Osteoblast (primary cell): ENCODE data around the gene DGKQ. TPM values are rescaled to one million over a fixed set of nuclear protein-coding genes. Genes with fewer than 3 reads are reported as not detected.

Source experiments
- DNase-seq: peaks from one replicate; pipeline ENCODE4 v3.0.0; 2011; ENCODE audit warnings: low spot score, mixed read lengths; ENCODE audit not compliant: insufficient read length; ENCODE audit errors: missing footprints
- H2AFZ ChIP-seq: 2 replicates; pipeline ENCODE4 v1.6.0; 2011; ENCODE audit warnings: mild to moderate bottlenecking, low read length
- H3K27ac ChIP-seq: 2 replicates; pipeline ENCODE4 v1.5.1; 2011; ENCODE audit warnings: mild to moderate bottlenecking, low read depth, low read length, moderate library complexity
- H3K27me3 ChIP-seq: 2 replicates; pipeline ENCODE4 v1.6.0; 2012; ENCODE audit warnings: mild to moderate bottlenecking, control low read depth, inconsistent platforms, low read length, moderate library complexity; ENCODE audit not compliant: insufficient read depth
- H3K36me3 ChIP-seq: 2 replicates; pipeline ENCODE4 v1.5.1; 2011; ENCODE audit warnings: mild to moderate bottlenecking, low read length, control low read depth, moderate library complexity; ENCODE audit not compliant: insufficient read depth
- H3K4me1 ChIP-seq: 2 replicates; pipeline ENCODE4 v1.5.1; 2011; ENCODE audit warnings: mild to moderate bottlenecking, low read length, control low read depth, moderate library complexity; ENCODE audit not compliant: insufficient read depth
- H3K4me2 ChIP-seq: 2 replicates; pipeline ENCODE4 v1.6.0; 2011; ENCODE audit warnings: mild to moderate bottlenecking, low read length; ENCODE audit not compliant: insufficient read depth
- H3K4me3 ChIP-seq: fragments of 200-600 bp; sonication (generic); 3 replicates; pipeline ENCODE4 v1.5.1; 2012; ENCODE audit warnings: mild to moderate bottlenecking, low read length, inconsistent platforms; ENCODE audit not compliant: insufficient read depth
- H3K79me2 ChIP-seq: 2 replicates; pipeline ENCODE4 v1.6.0; 2012; ENCODE audit warnings: mild to moderate bottlenecking, low read length, control low read depth, inconsistent platforms; ENCODE audit not compliant: insufficient read depth
- H3K9me3 ChIP-seq: 2 replicates; pipeline ENCODE4 v1.5.1; 2011; ENCODE audit warnings: low read depth, low read length, control low read depth
- H4K20me1 ChIP-seq: 2 replicates; pipeline ENCODE4 v1.6.0; 2012; ENCODE audit warnings: mild to moderate bottlenecking, low read length, control low read depth; ENCODE audit not compliant: insufficient read depth
- total RNA-seq: library from RNA; depleted of rRNA; stranded (reverse); fragments of >200 nt; gene quantifications from 2 replicates; pipeline ENCODE4 v1.2.3, GENCODE V29; 2012
- TF ChIP-seq, protein P1 (sequence below): IDR thresholded peaks from 2 replicates; pipeline ENCODE4 v1.5.1; 2011; ENCODE audit warnings: mild to moderate bottlenecking, low read depth, low read length, moderate library complexity; ENCODE audit errors: extremely low read depth

The DGKQ gene
- total RNA-seq, 1 donor = 15.2 TPM

DNA sequence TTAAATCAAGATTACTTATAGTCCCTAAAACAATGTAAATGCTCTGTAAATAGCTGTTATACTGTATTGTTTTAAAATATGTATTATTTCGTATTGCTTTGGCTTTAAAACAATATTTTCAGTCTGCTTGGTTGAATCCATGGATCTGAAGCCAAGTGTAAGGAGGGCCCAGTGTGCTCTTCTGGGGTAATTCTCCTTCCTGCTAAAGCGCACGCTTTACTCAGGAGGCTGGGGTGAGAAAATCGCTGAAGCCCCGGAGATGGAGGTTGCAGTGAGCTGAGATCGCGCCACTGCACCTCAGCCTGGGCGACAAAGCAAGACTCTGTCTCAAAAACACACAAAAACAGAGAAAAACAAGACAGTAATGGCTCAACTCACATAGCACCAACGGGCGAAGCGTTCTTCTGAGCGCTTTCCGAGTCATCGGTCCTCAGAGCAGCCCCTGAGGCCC is 13.1 kb upstream of the DGKQ start:
- H3K4me2 ChIP-seq = peak overlapping the region; percentile 96
- TF ChIP-seq, protein P1, sequence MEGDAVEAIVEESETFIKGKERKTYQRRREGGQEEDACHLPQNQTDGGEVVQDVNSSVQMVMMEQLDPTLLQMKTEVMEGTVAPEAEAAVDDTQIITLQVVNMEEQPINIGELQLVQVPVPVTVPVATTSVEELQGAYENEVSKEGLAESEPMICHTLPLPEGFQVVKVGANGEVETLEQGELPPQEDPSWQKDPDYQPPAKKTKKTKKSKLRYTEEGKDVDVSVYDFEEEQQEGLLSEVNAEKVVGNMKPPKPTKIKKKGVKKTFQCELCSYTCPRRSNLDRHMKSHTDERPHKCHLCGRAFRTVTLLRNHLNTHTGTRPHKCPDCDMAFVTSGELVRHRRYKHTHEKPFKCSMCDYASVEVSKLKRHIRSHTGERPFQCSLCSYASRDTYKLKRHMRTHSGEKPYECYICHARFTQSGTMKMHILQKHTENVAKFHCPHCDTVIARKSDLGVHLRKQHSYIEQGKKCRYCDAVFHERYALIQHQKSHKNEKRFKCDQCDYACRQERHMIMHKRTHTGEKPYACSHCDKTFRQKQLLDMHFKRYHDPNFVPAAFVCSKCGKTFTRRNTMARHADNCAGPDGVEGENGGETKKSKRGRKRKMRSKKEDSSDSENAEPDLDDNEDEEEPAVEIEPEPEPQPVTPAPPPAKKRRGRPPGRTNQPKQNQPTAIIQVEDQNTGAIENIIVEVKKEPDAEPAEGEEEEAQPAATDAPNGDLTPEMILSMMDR = no peak
- no peaks in the 10 kb centered on the region for H3K36me3 ChIP-seq
- H3K4me3 ChIP-seq = peak overlapping the region; percentile 84
- no peaks in the 10 kb centered on the region for H3K27me3 ChIP-seq
- H3K27ac ChIP-seq = peak overlapping the region; percentile 63
- no peaks in the 10 kb centered on the region for H3K9me3 ChIP-seq
- no peak for DNase-seq
- peak overlapping the region; percentile 97 for H2AFZ ChIP-seq
- H3K79me2 ChIP-seq = peaks cover 9% of the 10 kb centered on the region
- H3K4me1 ChIP-seq = peaks cover 23% of the 10 kb centered on the region
- peaks cover 18% of the 10 kb centered on the region for H4K20me1 ChIP-seq

DNA sequence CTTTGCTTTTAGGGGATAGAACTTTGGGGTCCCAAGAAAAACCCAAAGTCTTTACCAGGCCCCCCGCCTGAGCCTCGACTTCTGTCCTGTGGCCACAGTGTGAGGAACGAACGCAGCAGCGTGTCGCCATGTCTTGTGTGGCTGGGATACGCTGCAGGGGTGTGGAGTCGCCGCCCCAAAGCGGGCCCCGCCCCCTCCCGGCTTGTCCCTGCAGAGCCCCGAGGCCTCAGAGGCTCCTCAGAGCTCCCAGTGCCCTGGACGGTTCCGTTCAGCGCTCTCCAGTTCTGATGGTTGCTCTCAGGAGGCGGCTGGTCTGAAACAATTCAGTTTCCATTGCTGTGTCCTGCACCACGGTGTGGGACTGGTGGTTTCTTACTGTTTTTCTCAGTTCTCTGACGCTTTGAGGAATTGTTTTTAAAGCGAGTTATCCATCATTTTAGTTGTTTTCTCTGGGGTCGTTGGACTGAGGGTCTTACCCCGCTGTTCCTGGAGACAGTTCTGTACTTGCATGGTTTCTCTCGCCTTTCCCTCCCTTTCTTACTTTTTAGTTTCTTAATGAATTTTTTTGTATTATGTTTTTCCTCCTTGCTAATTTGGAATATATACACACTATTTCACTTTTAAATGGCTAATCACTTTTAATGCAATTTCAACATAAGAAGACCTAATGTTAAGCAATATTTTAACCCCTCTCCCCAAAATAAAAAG is 11.9 kb upstream of the DGKQ start:
- peak; percentile 99 for DNase-seq
- peaks cover 23% of the 10 kb centered on the region for H3K4me1 ChIP-seq
- H4K20me1 ChIP-seq = peaks cover 18% of the 10 kb centered on the region
- peak overlapping the region; percentile 63 for H3K4me3 ChIP-seq
- H2AFZ ChIP-seq = peak overlapping the region; percentile 76
- no peaks in the 10 kb centered on the region for H3K27me3 ChIP-seq
- peak overlapping the region; percentile 96 for H3K4me2 ChIP-seq
- no peaks in the 10 kb centered on the region for H3K36me3 ChIP-seq
- no peaks in the 10 kb centered on the region for H3K9me3 ChIP-seq
- H3K27ac ChIP-seq = no peak overlapping the region
- peaks cover 9% of the 10 kb centered on the region for H3K79me2 ChIP-seq
- TF ChIP-seq, protein P1 = no peak

DNA sequence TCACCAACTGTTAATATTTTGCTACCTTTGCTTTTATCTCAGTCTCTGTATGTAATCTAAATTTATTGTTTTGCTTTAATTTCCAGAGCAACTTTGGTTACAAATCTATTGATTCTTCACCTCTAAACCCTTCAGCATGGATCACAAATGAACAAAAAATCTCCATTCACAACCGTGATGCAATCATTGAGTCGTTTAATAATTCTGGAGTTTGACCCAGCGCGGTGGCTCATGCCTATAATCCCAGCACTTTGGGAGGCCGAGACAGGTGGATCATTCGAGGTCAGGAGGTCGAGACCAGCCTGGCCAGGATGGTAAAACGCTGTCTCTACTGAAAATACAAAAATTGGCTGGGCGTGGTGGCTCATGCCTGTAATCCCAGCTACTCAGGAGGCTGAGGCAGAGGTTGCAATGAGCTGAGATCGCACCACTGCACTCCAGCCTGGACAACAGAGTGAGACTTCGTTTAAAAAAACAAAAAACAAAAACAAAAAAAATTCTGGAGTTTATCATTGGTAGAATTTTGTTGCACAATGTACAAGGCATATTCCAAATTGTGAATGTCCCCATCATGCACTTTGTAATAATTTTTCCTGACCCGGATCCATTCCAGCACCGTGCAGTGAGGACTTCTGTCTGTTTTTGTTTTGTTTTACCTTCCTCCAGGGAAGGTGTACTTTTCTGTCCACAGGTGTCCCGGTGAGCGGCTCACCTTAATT is 11.1 kb upstream of the DGKQ start:
- TF ChIP-seq, protein P1 = no peak
- H3K79me2 ChIP-seq = peaks cover 9% of the 10 kb centered on the region
- H3K4me3 ChIP-seq = peak overlapping the region; percentile 63
- no peak overlapping the region for H3K27ac ChIP-seq
- no peaks in the 10 kb centered on the region for H3K9me3 ChIP-seq
- no peak for DNase-seq
- H3K36me3 ChIP-seq = no peaks in the 10 kb centered on the region
- H2AFZ ChIP-seq = peak overlapping the region; percentile 76
- H3K27me3 ChIP-seq = no peaks in the 10 kb centered on the region
- H3K4me1 ChIP-seq = peaks cover 24% of the 10 kb centered on the region
- H4K20me1 ChIP-seq = peaks cover 14% of the 10 kb centered on the region
- H3K4me2 ChIP-seq = peak overlapping the region; percentile 96

DNA sequence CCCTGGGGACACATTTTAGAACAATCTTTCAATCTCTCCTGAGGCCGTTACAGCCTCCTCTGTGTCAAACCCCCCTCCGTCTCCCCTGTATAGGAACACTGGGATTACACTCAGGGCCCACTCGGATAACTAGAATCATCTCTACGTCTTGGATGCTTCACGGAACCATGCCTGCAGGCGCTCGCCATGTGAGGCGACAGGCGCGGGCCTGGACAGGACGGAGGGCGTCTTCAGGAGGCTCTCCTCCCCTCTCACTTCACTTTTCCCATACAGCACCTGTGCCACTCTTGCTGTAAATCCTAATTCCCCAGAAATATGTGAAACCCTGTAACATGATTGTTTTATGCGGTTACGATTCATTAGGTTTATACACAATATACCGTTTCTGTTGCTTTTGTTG is 9.4 kb upstream of the DGKQ start:
- no peak for DNase-seq
- Histone ChIP-seq H3K4me2 (no peak overlapping the region), H3K27me3 (no peaks in the 10 kb centered on the region), H3K4me1 (peaks cover 26% of the 10 kb centered on the region), H2AFZ (no peak overlapping the region), H3K79me2 (peaks cover 4% of the 10 kb centered on the region), H3K9me3 (no peaks in the 10 kb centered on the region), H4K20me1 (peaks cover 3% of the 10 kb centered on the region), H3K36me3 (no peaks in the 10 kb centered on the region), H3K4me3 (no peak overlapping the region), H3K27ac (no peak overlapping the region)
- TF ChIP-seq, protein P1 = no peak
